ENCODE measurements around the gene CNTNAP3.
"Not testable (repeated sequence)": the region's sequence is repeated elsewhere in the genome, so short reads cannot be mapped to it uniquely, and the experiment has no call there.

Gene CNTNAP3

GRCh38 chr9:39067683-39068082 lies 220.3 kb downstream of the CNTNAP3 start:
- not testable (repeated sequence) for DNase-seq (ENCODE audit: low read depth)

- DNase-seq (ENCODE audit: low read depth), result not testable (repeated sequence)
These were observed 225.0 kb downstream of the CNTNAP3 start for GRCh38 chr9:39062966-39063365.

- not testable (repeated sequence) for DNase-seq (ENCODE audit: low read depth)
These were observed 233.5 kb downstream of the CNTNAP3 start for GRCh38 chr9:39054453-39054852.

GRCh38 chr9:39046833-39047232 lies 241.1 kb downstream of the CNTNAP3 start:
- DNase-seq (ENCODE audit: low read depth), result not testable (repeated sequence)

GRCh38 chr9:39042352-39042803 lies 245.6 kb downstream of the CNTNAP3 start:
- DNase-seq (ENCODE audit: low read depth), result not testable (repeated sequence)

GRCh38 chr9:39041774-39042173 lies 246.2 kb downstream of the CNTNAP3 start:
- not testable (repeated sequence) for DNase-seq (ENCODE audit: low read depth)

- DNase-seq (ENCODE audit: low read depth), result not testable (repeated sequence)
These were observed 248.8 kb downstream of the CNTNAP3 start for GRCh38 chr9:39039148-39039547.

GRCh38 chr9:39038221-39038620 lies 249.7 kb downstream of the CNTNAP3 start:
- not testable (repeated sequence) for DNase-seq (ENCODE audit: low read depth)

- not testable (repeated sequence) for DNase-seq (ENCODE audit: low read depth)
These were observed 254.1 kb downstream of the CNTNAP3 start for GRCh38 chr9:39033849-39034248.

- not testable (repeated sequence) for DNase-seq (ENCODE audit: low read depth)
These were observed 257.6 kb downstream of the CNTNAP3 start for GRCh38 chr9:39030204-39031019.

- not testable (repeated sequence) for DNase-seq (ENCODE audit: low read depth)
These were observed 259.1 kb downstream of the CNTNAP3 start for GRCh38 chr9:39028855-39029254.

- DNase-seq (ENCODE audit: low read depth), result not testable (repeated sequence)
These were observed 259.8 kb downstream of the CNTNAP3 start for GRCh38 chr9:39028168-39028567.

GRCh38 chr9:39025911-39026588 lies 261.9 kb downstream of the CNTNAP3 start:
- not testable (repeated sequence) for DNase-seq (ENCODE audit: low read depth)
